GM10248 (cell line): ENCODE results near the gene VOPP1.
A peak's percentile ranks its signal among the peaks of the same experiment; 100 is the strongest.

Source experiments
- CTCF ChIA-PET: fragments of 300-600 bp; sonication (Branson Sonifier 250); formaldehyde crosslinking; extraction: SDS; loops from one replicate; lab custom pipeline; 2021; ENCODE audit warnings: antibody characterized with exemption; lab: Yijun Ruan, JAX
- POLR2A ChIA-PET: fragments of 350-650 bp; sonication (Branson Sonifier 250); formaldehyde crosslinking; extraction: SDS; loops from one replicate; lab custom pipeline; 2020; ENCODE audit warnings: antibody characterized with exemption; lab: Yijun Ruan, JAX
- DNase-seq: peaks from one replicate; pipeline ENCODE4 v3.0.0; 2012; ENCODE audit errors: extremely low spot score
- CTCF ChIP-seq: IDR thresholded peaks from 2 replicates; pipeline ENCODE4 v1.5.1; 2012; ENCODE audit warnings: mild to moderate bottlenecking, low read depth; ENCODE audit errors: extremely low read depth, missing control alignments, control extremely low read depth

VOPP1 gene

GRCh38 chr7:55594870-55595269, 22.6 kb upstream of the VOPP1 start:
- no peak for TF ChIP-seq CTCF
- ChIA-PET POLR2A (no interaction called here), CTCF (interaction anchor here (0.7 to 3.9 kb wide), 9 partner anchors 13 to 315 kb away, joined by 3 to 18 read pairs (median 4); partner anchors contain the start of gene VOPP1)
- no peak for DNase-seq

GRCh38 chr7:55594414-55594813, 22.1 kb upstream of the VOPP1 start:
- POLR2A ChIA-PET, result no interaction called here
- CTCF ChIA-PET, result interaction anchor here (1.1 to 3.9 kb wide), 7 partner anchors 12 to 179 kb away, joined by 3 to 18 read pairs (median 4); partner anchors contain the start of gene VOPP1
- DNase-seq, result no peak
- no peak for TF ChIP-seq CTCF

GRCh38 chr7:55593515-55594318, 21.4 kb upstream of the VOPP1 start:
- CTCF ChIA-PET, result interaction anchor here (0.8 to 3.9 kb wide), 30 partner anchors 10 to 481 kb away, joined by 3 to 18 read pairs (median 4); partner anchors contain the start of gene VOPP1
- POLR2A ChIA-PET, result no interaction called here
- peak; percentile 94 for TF ChIP-seq CTCF
- DNase-seq, result peak; percentile 71

- POLR2A ChIA-PET, result no interaction called here
- CTCF ChIA-PET, result interaction anchor here (0.8 to 3.9 kb wide), 28 partner anchors 10 to 481 kb away, joined by 3 to 18 read pairs (median 4); partner anchors contain the start of gene VOPP1
Observed at GRCh38 chr7:55593172-55593514, 20.8 kb upstream of the VOPP1 start.

GRCh38 chr7:55592492-55592891, 20.2 kb upstream of the VOPP1 start:
- ChIA-PET CTCF (interaction anchor here (1.1 to 3.9 kb wide), 9 partner anchors 9 to 482 kb away, joined by 3 to 18 read pairs (median 4); partner anchors contain the start of gene VOPP1), POLR2A (no interaction called here)
- DNase-seq, result no peak
- no peak for TF ChIP-seq CTCF

More at GRCh38 chr7:55593172-55593514, 20.8 kb upstream of the VOPP1 start:
- no peak for DNase-seq
- TF ChIP-seq CTCF, result no peak

GRCh38 chr7:55591282-55591931, 19.1 kb upstream of the VOPP1 start:
- DNase-seq, result peak; percentile 47
- ChIA-PET POLR2A (no interaction called here), CTCF (interaction anchor here (3.9 kb wide), 1 partner anchor 17 kb away, joined by 18 read pairs; the partner anchor contains the start of gene VOPP1)
- TF ChIP-seq CTCF, result no peak
